PC-9 (cell line): ENCODE data around the gene ARPP21. TPM values are rescaled to one million over a fixed set of nuclear protein-coding genes. Genes with fewer than 3 reads are reported as not detected.

ENCODE experiments used
- BruUV-seq: library from RNA; stranded (reverse); fragments of 400-500 nt; replicated peaks from 2 replicates; lab custom pipeline; 2021; lab: Mats Ljungman, UMichigan
- CTCF ChIA-PET: fragments of 300-600 bp; sonication (Branson Sonifier 250); formaldehyde crosslinking; loops from one replicate; lab custom pipeline; 2022; ENCODE audit warnings: antibody characterized with exemption; lab: Charles Lee
- POLR2A ChIA-PET: fragments of 300-600 bp; sonication (Branson Sonifier 250); formaldehyde crosslinking; loops from one replicate; lab custom pipeline; 2022; ENCODE audit warnings: antibody characterized with exemption; ENCODE audit not compliant: unreplicated experiment; lab: Charles Lee
- DNase-seq, 2 experiments: peaks; one replicate each; pipeline versions ENCODE4 v3.0.0 to v3.0.0-alpha.2; 2015 to 2022; ENCODE audit warnings: mixed read lengths in 1 of 2
- H2AFZ ChIP-seq: fragments of 200-600 bp; sonication (generic); 2 replicates; pipeline ENCODE4 v1.8.1; 2017; ENCODE audit warnings: antibody characterized with exemption
- H3F3A ChIP-seq: fragments of 200-600 bp; sonication (generic); 2 replicates; pipeline ENCODE4 v1.8.1; 2017; ENCODE audit warnings: antibody characterized with exemption, mild to moderate bottlenecking, low read depth; ENCODE audit not compliant: insufficient read depth
- H3K27ac ChIP-seq: fragments of 200-600 bp; sonication (generic); 2 replicates; pipeline ENCODE4 v1.6.1; 2016; ENCODE audit warnings: mixed run types
- H3K27me3 ChIP-seq: fragments of 200-600 bp; sonication (generic); 2 replicates; pipeline ENCODE4 v1.6.1; 2016; ENCODE audit warnings: low read depth, mixed run types; ENCODE audit not compliant: insufficient read depth
- H3K36me3 ChIP-seq: fragments of 200-600 bp; sonication (generic); 2 replicates; pipeline ENCODE4 v1.6.1; 2016; ENCODE audit warnings: low read depth, mixed run types
- H3K4me1 ChIP-seq: fragments of 200-600 bp; sonication (generic); replicated peaks from 2 replicates; pipeline ENCODE4 v1.6.1; 2016; ENCODE audit warnings: mixed run types; ENCODE audit not compliant: insufficient read depth
- H3K4me2 ChIP-seq: fragments of 200-600 bp; sonication (generic); 2 replicates; pipeline ENCODE4 v1.6.1; 2017; ENCODE audit warnings: mixed run types
- H3K4me3 ChIP-seq: fragments of 200-600 bp; sonication (generic); 2 replicates; pipeline ENCODE4 v1.6.1; 2016; ENCODE audit warnings: mixed run types
- H3K79me2 ChIP-seq: fragments of 200-600 bp; sonication (generic); 2 replicates; pipeline ENCODE4 v1.6.1; 2017; ENCODE audit warnings: low read depth, mixed run types
- H3K9me2 ChIP-seq: fragments of 200-600 bp; sonication (generic); 2 replicates; pipeline ENCODE4 v1.8.1; 2017; ENCODE audit warnings: mild to moderate bottlenecking; ENCODE audit not compliant: insufficient read depth
- H3K9me3 ChIP-seq: fragments of 200-600 bp; sonication (generic); 2 replicates; pipeline ENCODE4 v1.8.1; 2016; ENCODE audit warnings: low read depth; ENCODE audit not compliant: insufficient read depth
- H4K20me1 ChIP-seq: fragments of 200-600 bp; sonication (generic); 2 replicates; pipeline ENCODE4 v1.8.1; 2017; ENCODE audit not compliant: insufficient read depth
- EZH2 ChIP-seq: fragments of 200-600 bp; sonication (generic); IDR thresholded peaks from 2 replicates; pipeline ENCODE4 v1.8.0; 2017; ENCODE audit warnings: antibody characterized with exemption, low read depth
- intact Hi-C: fragments of 100-400 bp; cut with micrococcal nuclease; formaldehyde crosslinking; loops from one replicate; pipeline ENCODE4 v1.10.0; 2022; ENCODE audit not compliant: unreplicated experiment
- total RNA-seq: library from RNA; stranded (reverse); gene quantifications from 2 replicates; pipeline ENCODE4 v1.2.3, GENCODE V29; 2021
- TF ChIP-seq, protein P1 (sequence below): fragments of 200-600 bp; sonication (generic); conservative IDR thresholded peaks from 2 replicates; pipeline ENCODE4 v1.6.1; 2017; ENCODE audit warnings: mixed run types, antibody characterized with exemption, mild to moderate bottlenecking, moderate library complexity

The ARPP21 gene
- total RNA-seq, 1 experiment from 2014 or later = not detected

- no TSS peak for BruUV-seq
- H3K79me2 ChIP-seq = no peaks in the 10 kb centered on the region
- no peaks in the 10 kb centered on the region for H3K4me1 ChIP-seq
- POLR2A ChIA-PET = no interaction called here
- intact Hi-C loops = no loop called here
- DNase-seq = no peak
- no peaks in the 10 kb centered on the region for H3K27me3 ChIP-seq
- H3K4me3 ChIP-seq = no peak overlapping the region
- CTCF ChIA-PET = no interaction called here
- no peak overlapping the region for H3K27ac ChIP-seq
- no peaks in the 10 kb centered on the region for H3F3A ChIP-seq
- no peaks in the 10 kb centered on the region for H4K20me1 ChIP-seq
- TF ChIP-seq, protein P1, sequence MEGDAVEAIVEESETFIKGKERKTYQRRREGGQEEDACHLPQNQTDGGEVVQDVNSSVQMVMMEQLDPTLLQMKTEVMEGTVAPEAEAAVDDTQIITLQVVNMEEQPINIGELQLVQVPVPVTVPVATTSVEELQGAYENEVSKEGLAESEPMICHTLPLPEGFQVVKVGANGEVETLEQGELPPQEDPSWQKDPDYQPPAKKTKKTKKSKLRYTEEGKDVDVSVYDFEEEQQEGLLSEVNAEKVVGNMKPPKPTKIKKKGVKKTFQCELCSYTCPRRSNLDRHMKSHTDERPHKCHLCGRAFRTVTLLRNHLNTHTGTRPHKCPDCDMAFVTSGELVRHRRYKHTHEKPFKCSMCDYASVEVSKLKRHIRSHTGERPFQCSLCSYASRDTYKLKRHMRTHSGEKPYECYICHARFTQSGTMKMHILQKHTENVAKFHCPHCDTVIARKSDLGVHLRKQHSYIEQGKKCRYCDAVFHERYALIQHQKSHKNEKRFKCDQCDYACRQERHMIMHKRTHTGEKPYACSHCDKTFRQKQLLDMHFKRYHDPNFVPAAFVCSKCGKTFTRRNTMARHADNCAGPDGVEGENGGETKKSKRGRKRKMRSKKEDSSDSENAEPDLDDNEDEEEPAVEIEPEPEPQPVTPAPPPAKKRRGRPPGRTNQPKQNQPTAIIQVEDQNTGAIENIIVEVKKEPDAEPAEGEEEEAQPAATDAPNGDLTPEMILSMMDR = no peak
- no peak for TF ChIP-seq EZH2
- no peak overlapping the region for H2AFZ ChIP-seq
- no peak overlapping the region for H3K4me2 ChIP-seq
- H3K9me3 ChIP-seq = no peaks in the 10 kb centered on the region
- H3K9me2 ChIP-seq = no peaks in the 10 kb centered on the region
- no peaks in the 10 kb centered on the region for H3K36me3 ChIP-seq
Measured at GRCh38 chr3:35638251-35638979, 910 bp upstream of the ARPP21 start.

DNA sequence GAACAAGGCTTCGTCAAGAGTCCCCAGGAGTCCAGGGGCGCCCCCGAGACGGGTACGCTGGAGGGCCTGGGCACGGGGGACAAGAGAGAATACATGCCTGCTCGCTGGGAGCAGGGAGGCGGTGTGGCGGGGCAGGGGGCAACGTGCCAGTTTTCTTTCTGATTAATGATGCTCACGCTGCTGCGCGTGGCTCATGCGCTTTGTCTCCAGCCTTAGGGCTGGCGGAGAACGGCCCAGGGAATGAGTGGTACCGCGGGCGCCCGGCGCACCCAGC, 408 bp upstream of the ARPP21 start:
- no peaks in the 10 kb centered on the region for H3K9me3 ChIP-seq
- no peaks in the 10 kb centered on the region for H3K9me2 ChIP-seq
- H3K4me3 ChIP-seq = no peak overlapping the region
- H2AFZ ChIP-seq = no peak overlapping the region
- no peak overlapping the region for H3K27ac ChIP-seq
- H3F3A ChIP-seq = no peaks in the 10 kb centered on the region
- TF ChIP-seq, protein P1 = no peak
- no peak for TF ChIP-seq EZH2
- DNase-seq = no peak
- ChIA-PET POLR2A (no interaction called here), CTCF (no interaction called here)
- H3K79me2 ChIP-seq = no peaks in the 10 kb centered on the region
- intact Hi-C loops = no loop called here
- no peaks in the 10 kb centered on the region for H4K20me1 ChIP-seq
- H3K4me1 ChIP-seq = no peaks in the 10 kb centered on the region
- H3K27me3 ChIP-seq = no peaks in the 10 kb centered on the region
- no TSS peak for BruUV-seq
- H3K4me2 ChIP-seq = no peak overlapping the region
- no peaks in the 10 kb centered on the region for H3K36me3 ChIP-seq

- Histone ChIP-seq H3K4me1 (no peaks in the 10 kb centered on the region), H3K27ac (no peak overlapping the region), H3K27me3 (no peaks in the 10 kb centered on the region), H3K4me2 (no peak overlapping the region), H3F3A (no peaks in the 10 kb centered on the region), H3K36me3 (no peaks in the 10 kb centered on the region), H4K20me1 (no peaks in the 10 kb centered on the region), H3K4me3 (no peak overlapping the region), H2AFZ (no peak overlapping the region), H3K9me2 (no peaks in the 10 kb centered on the region), H3K79me2 (no peaks in the 10 kb centered on the region), H3K9me3 (no peaks in the 10 kb centered on the region)
- intact Hi-C loops = no loop called here
- DNase-seq = no peak
- ChIA-PET POLR2A (no interaction called here), CTCF (no interaction called here)
- BruUV-seq = no TSS peak
- TF ChIP-seq EZH2 = no peak
- TF ChIP-seq, protein P1 = no peak
Measured at GRCh38 chr3:35640190-35641165, 1.2 kb downstream of the ARPP21 start.
